GM23248 (cell line): ENCODE measurements around the gene RFTN1.

Experiments used
- EZH2 ChIP-seq: fragments of 200-600 bp; sonication (generic); IDR thresholded peaks from 2 replicates; pipeline ENCODE4 v1.6.1; 2018; ENCODE audit warnings: antibody characterized with exemption, mild to moderate bottlenecking; ENCODE audit not compliant: insufficient read depth, poor library complexity, severe bottlenecking
- EZH2phosphoT487 ChIP-seq: fragments of 200-600 bp; sonication (generic); IDR thresholded peaks from 2 replicates; pipeline ENCODE4 v1.6.1; 2018; ENCODE audit warnings: antibody characterized with exemption, moderate library complexity, mild to moderate bottlenecking, low read depth; ENCODE audit not compliant: insufficient read depth

GRCh38 chr3:16325850-16326249 is 187.6 kb downstream of the RFTN1 start:
- TF ChIP-seq EZH2 (no peak), EZH2phosphoT487 (no peak)
